Measurements from ENCODE around the gene DDX50. TPM values are rescaled to one million over a fixed set of nuclear protein-coding genes. Genes with fewer than 3 reads are reported as not detected.
A peak's percentile ranks its signal among the peaks of the same experiment; 100 is the strongest.

The DDX50 gene
- total RNA-seq, 1 experiment from 2014 or later, result 74.6 TPM

GRCh38 chr10:68981074-68981473 lies 80.0 kb downstream of the DDX50 start:
- no peak for DNase-seq (ENCODE audit: low spot score)

DNA sequence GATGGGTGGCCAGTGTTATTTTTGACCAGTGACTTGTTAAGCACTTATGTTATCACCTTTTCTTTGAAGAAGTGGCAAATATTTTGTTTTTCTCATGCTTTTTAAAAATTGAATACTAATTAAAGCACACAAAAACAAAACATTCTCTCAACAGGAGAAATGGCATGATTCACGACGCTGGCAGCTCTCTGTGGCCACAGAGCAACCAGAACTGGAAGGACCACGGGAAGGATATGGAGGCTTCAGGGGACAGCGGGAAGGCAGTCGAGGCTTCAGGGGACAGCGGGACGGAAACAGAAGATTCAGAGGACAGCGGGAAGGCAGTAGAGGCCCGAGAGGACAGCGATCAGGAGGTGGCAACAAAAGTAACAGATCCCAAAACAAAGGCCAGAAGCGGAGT lies 81.3 kb downstream of the DDX50 start:
- DNase-seq (ENCODE audit: low spot score), result no peak

- DNase-seq (ENCODE audit: low spot score), result no peak
Measured at GRCh38 chr10:68987611-68988010, 86.5 kb downstream of the DDX50 start.

GRCh38 chr10:68988530-68989316 lies 87.6 kb downstream of the DDX50 start, which contains the start of gene KIFBP:
TSS of gene KIFBP (plus strand) at chr10:68988803. CDS start at chr10:68988833, 30 bp downstream.
- DNase-seq (ENCODE audit: low spot score), result peak; percentile 97

GRCh38 chr10:68989317-68989990 lies 88.3 kb downstream of the DDX50 start:
- DNase-seq (ENCODE audit: low spot score), result peak; percentile 18

DNA sequence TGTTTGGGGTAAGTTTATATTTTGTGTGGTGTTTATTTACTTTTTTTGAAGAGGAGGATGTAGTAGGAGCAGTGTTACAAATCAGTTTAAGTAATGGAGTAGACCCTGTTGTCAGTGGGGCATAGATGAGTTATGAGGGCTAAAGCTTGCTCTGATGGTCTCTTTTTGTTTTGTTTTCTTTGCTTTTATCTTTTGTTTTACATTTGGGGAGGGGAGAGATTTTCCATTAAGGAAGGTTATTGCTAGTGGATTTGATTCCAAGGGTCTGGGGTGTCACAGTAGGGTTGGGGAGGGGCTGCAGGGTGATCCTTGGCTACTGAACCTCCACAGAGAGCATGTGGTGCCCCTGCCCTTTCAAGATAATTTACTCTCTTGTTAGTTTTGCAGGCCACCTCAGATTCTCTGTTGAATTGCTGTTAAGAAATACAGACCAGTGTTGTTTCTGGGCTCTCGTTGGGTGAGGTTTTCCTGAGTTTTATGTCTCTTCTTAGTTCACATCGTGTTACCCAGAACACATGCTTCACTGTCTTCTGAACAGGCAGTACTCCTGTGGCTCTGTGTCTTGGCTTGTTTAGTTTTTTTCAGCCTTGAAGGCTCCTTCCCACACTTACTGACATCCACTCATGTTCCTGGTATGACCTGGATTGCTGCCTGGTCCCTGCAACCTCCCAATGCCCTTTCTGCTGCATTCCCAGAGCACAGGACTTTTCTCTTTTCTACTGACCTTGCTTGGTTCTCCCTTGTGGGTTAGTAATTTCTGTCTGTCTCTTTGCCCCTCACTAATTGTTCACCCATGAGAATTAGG lies 91.7 kb downstream of the DDX50 start:
- peak; percentile 28 for DNase-seq (ENCODE audit: low spot score)

Other genes starting within 250 kb of the DDX50 start
- 43.1 and 62.3 TPM in 2 replicates for gene CCAR1, start 180.1 kb upstream of the DDX50 start, total RNA-seq (2014; rRNA removed; shearing (Covaris generic))
- gene STOX1, start 73.8 kb upstream of the DDX50 start, total RNA-seq (2014; rRNA removed; shearing (Covaris generic)), result 0.96 and 2.3 TPM in 2 replicates
- 112 and 143 TPM in 2 replicates for gene DDX21, start 54.9 kb downstream of the DDX50 start, total RNA-seq (2014; rRNA removed; shearing (Covaris generic))
- 101 and 127 TPM in 2 replicates for gene KIFBP, start 87.5 kb downstream of the DDX50 start, total RNA-seq (2014; rRNA removed; shearing (Covaris generic))
- 125 and 182 TPM in 2 replicates for gene SRGN, start 186.8 kb downstream of the DDX50 start, total RNA-seq (2014; rRNA removed; shearing (Covaris generic))
- 46.3 and 46.6 TPM in 2 replicates for gene VPS26A, start 222.9 kb downstream of the DDX50 start, total RNA-seq (2014; rRNA removed; shearing (Covaris generic))